Cardiac muscle cell (in vitro differentiated cells and primary cell): ENCODE results near the gene SNX2. TPM values are rescaled to one million over a fixed set of nuclear protein-coding genes. Genes with fewer than 3 reads are reported as not detected.

Experiments
- DNase-seq, 2 donors: peaks; one replicate each; pipeline versions ENCODE4 v3.0.0 to v3.0.0-alpha.2; 2010 to 2017; ENCODE audit warnings: low read depth in 1 of 2, low spot score in 1 of 2
- H3K27ac ChIP-seq: fragments of 200-600 bp; sonication (generic); 2 replicates; pipeline ENCODE4 v1.5.1; 2016
- H3K27me3 ChIP-seq: fragments of 200-600 bp; sonication (generic); 2 replicates; pipeline ENCODE4 v1.6.0; 2016; ENCODE audit warnings: control low read depth
- H3K36me3 ChIP-seq: fragments of 200-600 bp; sonication (generic); 2 replicates; pipeline ENCODE4 v1.5.1; 2016; ENCODE audit warnings: control low read depth
- H3K4me1 ChIP-seq: fragments of 200-600 bp; sonication (generic); 2 replicates; pipeline ENCODE4 v1.8.1; 2017; ENCODE audit warnings: low read depth, mild to moderate bottlenecking, mixed run types
- H3K4me3 ChIP-seq: fragments of 200-600 bp; sonication (generic); 2 replicates; pipeline ENCODE4 v1.5.1; 2016; ENCODE audit warnings: mild to moderate bottlenecking
- H3K9me3 ChIP-seq: fragments of 200-600 bp; sonication (generic); 2 replicates; pipeline ENCODE4 v1.5.1; 2017; ENCODE audit warnings: low read depth, mild to moderate bottlenecking, control low read depth
- CTCF ChIP-seq: IDR thresholded peaks from 2 replicates; pipeline ENCODE4 v1.5.1; 2012; ENCODE audit warnings: low read depth, mild to moderate bottlenecking, low read length
- polyA plus RNA-seq: library from polyadenylated mRNA; unstranded; fragments of >200 nt; fragmentation: Nextera tagmentation; extraction: Ambion mirVana; gene quantifications from 2 replicates; pipeline ENCODE4 v1.2.1, GENCODE V29; 2016
- total RNA-seq: library from RNA; depleted of rRNA; stranded (reverse); fragments of >200 nt; gene quantifications from 2 replicates; pipeline ENCODE4 v1.2.3, GENCODE V29; 2016

The SNX2 gene
- total and polyA plus RNA-seq, 2 experiments from 2014 or later: 26.9 to 49.3 TPM

- Histone ChIP-seq H3K27ac (no peak overlapping the region), H3K9me3 (no peaks in the 10 kb centered on the region), H3K4me1 (no peaks in the 10 kb centered on the region), H3K36me3 (peaks cover 20% of the 10 kb centered on the region), H3K4me3 (no peak overlapping the region), H3K27me3 (no peaks in the 10 kb centered on the region)
- no peak for DNase-seq
- no peak for TF ChIP-seq CTCF
Measured at GRCh38 chr5:122816756-122817155, 41.9 kb downstream of the SNX2 start.

- Histone ChIP-seq H3K36me3 (peaks cover 16% of the 10 kb centered on the region), H3K27ac (no peak overlapping the region), H3K4me3 (no peak overlapping the region), H3K4me1 (no peaks in the 10 kb centered on the region), H3K27me3 (no peaks in the 10 kb centered on the region), H3K9me3 (no peaks in the 10 kb centered on the region)
- no peak for DNase-seq
- TF ChIP-seq CTCF: no peak
Measured at GRCh38 chr5:122831984-122832383, 57.1 kb downstream of the SNX2 start.

GRCh38 chr5:122835681-122836080 lies 60.8 kb downstream of the SNX2 start:
- Histone ChIP-seq H3K4me3 (no peak overlapping the region), H3K27me3 (no peaks in the 10 kb centered on the region), H3K9me3 (no peaks in the 10 kb centered on the region), H3K27ac (no peak overlapping the region), H3K4me1 (no peaks in the 10 kb centered on the region), H3K36me3 (no peaks in the 10 kb centered on the region)
- TF ChIP-seq CTCF: no peak
- no peak for DNase-seq

GRCh38 chr5:122836947-122837346 lies 62.1 kb downstream of the SNX2 start:
- Histone ChIP-seq H3K4me3 (no peak overlapping the region), H3K27ac (no peak overlapping the region), H3K36me3 (no peaks in the 10 kb centered on the region), H3K9me3 (no peaks in the 10 kb centered on the region), H3K27me3 (no peaks in the 10 kb centered on the region), H3K4me1 (no peaks in the 10 kb centered on the region)
- DNase-seq: no peak
- no peak for TF ChIP-seq CTCF

- H3K4me1 ChIP-seq: no peaks in the 10 kb centered on the region
- no peaks in the 10 kb centered on the region for H3K9me3 ChIP-seq
- no peak overlapping the region for H3K27ac ChIP-seq
- H3K36me3 ChIP-seq: no peaks in the 10 kb centered on the region
- DNase-seq: no peak
- H3K27me3 ChIP-seq: no peaks in the 10 kb centered on the region
- H3K4me3 ChIP-seq: no peak overlapping the region
- TF ChIP-seq CTCF: no peak
Measured at GRCh38 chr5:122839731-122840130, 64.9 kb downstream of the SNX2 start.
